GM10248 (cell line): ENCODE data around the gene ANGPTL1.

Experiments used
- CTCF ChIA-PET: fragments of 300-600 bp; sonication (Branson Sonifier 250); formaldehyde crosslinking; extraction: SDS; loops from one replicate; lab custom pipeline; 2021; ENCODE audit warnings: antibody characterized with exemption; lab: Yijun Ruan, JAX
- POLR2A ChIA-PET: fragments of 350-650 bp; sonication (Branson Sonifier 250); formaldehyde crosslinking; extraction: SDS; loops from one replicate; lab custom pipeline; 2020; ENCODE audit warnings: antibody characterized with exemption; lab: Yijun Ruan, JAX
- DNase-seq: peaks from one replicate; pipeline ENCODE4 v3.0.0; 2012; ENCODE audit errors: extremely low spot score
- TF ChIP-seq, protein P1 (sequence below): IDR thresholded peaks from 2 replicates; pipeline ENCODE4 v1.5.1; 2012; ENCODE audit warnings: mild to moderate bottlenecking, low read depth; ENCODE audit errors: extremely low read depth, missing control alignments, control extremely low read depth

ANGPTL1 gene

GRCh38 chr1:178808529-178808928 is 62.3 kb downstream of the ANGPTL1 start:
- CTCF ChIA-PET, result no interaction called here
- TF ChIP-seq, protein P1, sequence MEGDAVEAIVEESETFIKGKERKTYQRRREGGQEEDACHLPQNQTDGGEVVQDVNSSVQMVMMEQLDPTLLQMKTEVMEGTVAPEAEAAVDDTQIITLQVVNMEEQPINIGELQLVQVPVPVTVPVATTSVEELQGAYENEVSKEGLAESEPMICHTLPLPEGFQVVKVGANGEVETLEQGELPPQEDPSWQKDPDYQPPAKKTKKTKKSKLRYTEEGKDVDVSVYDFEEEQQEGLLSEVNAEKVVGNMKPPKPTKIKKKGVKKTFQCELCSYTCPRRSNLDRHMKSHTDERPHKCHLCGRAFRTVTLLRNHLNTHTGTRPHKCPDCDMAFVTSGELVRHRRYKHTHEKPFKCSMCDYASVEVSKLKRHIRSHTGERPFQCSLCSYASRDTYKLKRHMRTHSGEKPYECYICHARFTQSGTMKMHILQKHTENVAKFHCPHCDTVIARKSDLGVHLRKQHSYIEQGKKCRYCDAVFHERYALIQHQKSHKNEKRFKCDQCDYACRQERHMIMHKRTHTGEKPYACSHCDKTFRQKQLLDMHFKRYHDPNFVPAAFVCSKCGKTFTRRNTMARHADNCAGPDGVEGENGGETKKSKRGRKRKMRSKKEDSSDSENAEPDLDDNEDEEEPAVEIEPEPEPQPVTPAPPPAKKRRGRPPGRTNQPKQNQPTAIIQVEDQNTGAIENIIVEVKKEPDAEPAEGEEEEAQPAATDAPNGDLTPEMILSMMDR, result no peak
- POLR2A ChIA-PET, result no interaction called here
- no peak for DNase-seq

GRCh38 chr1:178806665-178807300 is 64.1 kb downstream of the ANGPTL1 start:
- DNase-seq, result no peak
- TF ChIP-seq, protein P1, result no peak
- POLR2A ChIA-PET, result no interaction called here
- CTCF ChIA-PET, result no interaction called here

GRCh38 chr1:178802873-178803272 is 68.0 kb downstream of the ANGPTL1 start:
- ChIA-PET POLR2A (no interaction called here), CTCF (no interaction called here)
- TF ChIP-seq, protein P1, result no peak
- DNase-seq, result no peak
